Dendritic cell treated with granulocyte-macrophage colony-stimulating factor and Interleukin-4, amounts not matched to agents 40 ng/mL and 50 ng/mL, for 4 days (primary cell): ENCODE results near the gene RNF146.

Experiments used
- H3K27ac Mint-ChIP-seq: one replicate; pipeline ENCODE4 v1.8.0; 2022; ENCODE audit warnings: mild to moderate bottlenecking, mixed read lengths
- H3K27me3 Mint-ChIP-seq: one replicate; pipeline ENCODE4 v1.8.0; 2022; ENCODE audit warnings: mild to moderate bottlenecking, mixed read lengths
- H3K36me3 Mint-ChIP-seq: one replicate; pipeline ENCODE4 v1.8.0; 2022; ENCODE audit warnings: low read depth, mixed read lengths
- H3K4me1 Mint-ChIP-seq: one replicate; pipeline ENCODE4 v1.8.0; 2022; ENCODE audit warnings: low read depth, mixed read lengths
- H3K4me3 Mint-ChIP-seq: one replicate; pipeline ENCODE4 v1.8.0; 2022; ENCODE audit warnings: mild to moderate bottlenecking, moderate library complexity, mixed read lengths
- H3K9me3 Mint-ChIP-seq: one replicate; pipeline ENCODE4 v1.8.0; 2022; ENCODE audit warnings: mixed read lengths
- intact Hi-C: fragments of 100-400 bp; cut with micrococcal nuclease; formaldehyde crosslinking; loops from one replicate; pipeline ENCODE4 v1.15.0; 2022

Gene RNF146

DNA sequence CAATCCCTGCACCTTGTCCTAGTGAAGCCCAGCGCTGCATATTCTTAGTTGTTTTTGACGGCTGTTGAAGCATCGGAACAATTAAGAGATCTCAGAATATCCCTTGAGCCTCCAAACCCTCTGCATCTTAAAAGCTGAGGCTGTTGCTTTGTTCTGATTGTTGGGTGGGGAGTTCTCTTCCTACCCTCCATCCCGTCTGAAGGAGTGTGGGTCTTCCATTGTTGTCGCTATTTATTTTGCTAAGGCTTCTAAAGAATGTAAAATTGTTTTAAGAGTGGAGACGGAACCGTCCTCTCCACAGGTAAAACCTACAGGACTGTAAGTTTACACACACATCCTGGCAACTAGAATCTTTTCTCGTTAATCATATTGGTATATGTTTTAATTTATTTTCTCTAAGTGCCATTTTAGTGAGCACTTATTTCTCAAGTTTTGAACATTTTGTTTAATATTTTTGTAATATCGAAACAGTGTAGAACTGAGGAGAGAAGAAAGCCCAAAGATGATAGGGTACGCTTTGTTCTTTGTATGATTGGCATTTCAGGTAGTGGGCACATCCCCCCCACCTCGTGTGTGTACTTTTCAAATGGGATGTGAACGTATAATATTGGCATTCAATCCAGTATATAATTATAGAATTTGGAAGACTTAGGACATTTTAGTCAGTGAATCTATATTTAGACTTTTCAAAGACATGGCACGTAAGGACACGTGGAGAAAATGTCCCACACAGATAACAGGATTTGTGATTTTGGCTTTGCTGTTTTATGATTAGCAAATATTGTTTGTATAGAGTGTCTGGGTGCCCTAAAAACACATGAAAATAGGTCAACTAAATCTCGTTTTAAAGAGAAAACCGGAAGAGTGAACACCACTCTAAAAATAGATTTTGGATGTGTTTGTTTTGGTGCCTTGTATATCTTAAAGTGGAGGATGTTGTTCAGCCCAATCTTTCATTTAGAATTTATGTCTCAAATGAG, 1.3 kb downstream of the RNF146 start:
- peaks cover 22% of the 10 kb centered on the region for H3K36me3 Mint-ChIP-seq
- H3K4me1 Mint-ChIP-seq: peaks cover 32% of the 10 kb centered on the region
- H3K27me3 Mint-ChIP-seq: no peaks in the 10 kb centered on the region
- no peaks in the 10 kb centered on the region for H3K9me3 Mint-ChIP-seq
- H3K4me3 Mint-ChIP-seq: peak overlapping the region; percentile 100
- intact Hi-C loops: loop anchor here (2.0 to 10.0 kb wide), 4 partner anchors 61 to 923 kb away; partner anchors contain the start of genes CENPW and ECHDC1
- peak overlapping the region; percentile 98 for H3K27ac Mint-ChIP-seq

DNA sequence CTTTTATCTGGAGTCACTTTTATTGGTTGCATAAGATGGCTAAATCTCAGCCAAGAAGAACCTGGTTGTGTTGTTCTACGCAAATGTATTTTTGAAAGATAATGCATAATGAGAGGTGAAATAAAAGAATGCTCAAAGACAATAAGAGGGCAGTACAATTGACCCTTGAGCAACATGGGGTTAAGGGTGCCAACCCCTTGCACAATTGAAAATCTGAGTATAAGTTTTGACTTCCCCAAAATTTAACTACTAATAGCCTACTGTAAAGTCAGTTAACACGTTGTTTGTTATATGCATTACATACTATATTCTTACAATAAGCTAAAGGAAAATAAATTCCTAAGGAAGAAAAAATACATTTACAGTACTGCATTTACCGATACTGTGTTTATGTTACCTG, 5.9 kb downstream of the RNF146 start:
- Mint-ChIP-seq H3K4me1 (peaks cover 44% of the 10 kb centered on the region), H3K36me3 (peaks cover 8% of the 10 kb centered on the region), H3K27me3 (no peaks in the 10 kb centered on the region), H3K4me3 (no peak overlapping the region), H3K27ac (no peak overlapping the region), H3K9me3 (no peaks in the 10 kb centered on the region)
- intact Hi-C loops: no loop called here

DNA sequence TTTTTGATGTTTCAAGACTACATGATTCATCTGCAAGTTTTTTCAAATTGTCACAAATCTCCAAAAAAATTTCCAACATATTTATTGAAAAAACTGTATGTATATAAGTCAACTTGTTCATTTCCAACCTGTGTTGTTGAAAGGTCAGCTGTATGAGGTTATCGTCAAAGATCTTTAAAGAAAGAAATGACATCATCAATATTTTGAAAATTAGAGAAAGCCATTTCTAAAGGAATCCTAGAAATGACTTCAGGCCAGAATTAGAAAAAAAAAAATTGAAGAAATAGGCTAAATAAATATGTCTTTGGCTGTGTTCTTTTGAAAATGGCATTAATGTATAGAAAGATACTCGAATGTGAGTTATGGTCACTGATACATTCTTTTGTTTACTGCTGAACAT, 6.8 kb downstream of the RNF146 start:
- Mint-ChIP-seq H3K9me3 (no peaks in the 10 kb centered on the region), H3K36me3 (peaks cover 6% of the 10 kb centered on the region), H3K4me1 (peaks cover 37% of the 10 kb centered on the region), H3K27me3 (no peaks in the 10 kb centered on the region), H3K27ac (no peak overlapping the region), H3K4me3 (no peak overlapping the region)
- intact Hi-C loops: no loop called here

DNA sequence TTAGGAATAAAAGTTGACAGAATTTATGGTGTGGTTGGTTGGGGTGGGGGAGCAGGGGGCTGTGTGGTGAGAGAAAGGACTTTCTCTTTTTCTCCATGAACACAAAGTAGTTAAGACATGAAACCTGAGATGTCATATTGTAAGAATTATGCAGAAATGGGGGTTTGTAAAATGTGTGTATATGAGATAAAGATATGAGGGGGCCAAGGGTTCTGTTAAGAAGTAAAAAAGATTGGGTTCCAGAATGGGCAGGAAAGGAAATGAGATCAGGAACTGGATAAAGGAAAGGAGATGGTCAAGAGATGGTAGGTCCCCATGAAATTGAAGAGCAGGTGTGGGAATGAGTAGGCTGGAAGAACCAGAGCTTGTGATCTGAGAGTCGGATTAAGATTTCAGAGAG, 9.7 kb downstream of the RNF146 start:
- H3K4me3 Mint-ChIP-seq: no peak overlapping the region
- peaks cover 31% of the 10 kb centered on the region for H3K4me1 Mint-ChIP-seq
- no peaks in the 10 kb centered on the region for H3K27me3 Mint-ChIP-seq
- no peaks in the 10 kb centered on the region for H3K9me3 Mint-ChIP-seq
- intact Hi-C loops: loop anchor here (5.0 kb wide), 1 partner anchor 79 kb away; no protein-coding TSS in a partner anchor
- peaks cover 4% of the 10 kb centered on the region for H3K36me3 Mint-ChIP-seq
- H3K27ac Mint-ChIP-seq: no peak overlapping the region

DNA sequence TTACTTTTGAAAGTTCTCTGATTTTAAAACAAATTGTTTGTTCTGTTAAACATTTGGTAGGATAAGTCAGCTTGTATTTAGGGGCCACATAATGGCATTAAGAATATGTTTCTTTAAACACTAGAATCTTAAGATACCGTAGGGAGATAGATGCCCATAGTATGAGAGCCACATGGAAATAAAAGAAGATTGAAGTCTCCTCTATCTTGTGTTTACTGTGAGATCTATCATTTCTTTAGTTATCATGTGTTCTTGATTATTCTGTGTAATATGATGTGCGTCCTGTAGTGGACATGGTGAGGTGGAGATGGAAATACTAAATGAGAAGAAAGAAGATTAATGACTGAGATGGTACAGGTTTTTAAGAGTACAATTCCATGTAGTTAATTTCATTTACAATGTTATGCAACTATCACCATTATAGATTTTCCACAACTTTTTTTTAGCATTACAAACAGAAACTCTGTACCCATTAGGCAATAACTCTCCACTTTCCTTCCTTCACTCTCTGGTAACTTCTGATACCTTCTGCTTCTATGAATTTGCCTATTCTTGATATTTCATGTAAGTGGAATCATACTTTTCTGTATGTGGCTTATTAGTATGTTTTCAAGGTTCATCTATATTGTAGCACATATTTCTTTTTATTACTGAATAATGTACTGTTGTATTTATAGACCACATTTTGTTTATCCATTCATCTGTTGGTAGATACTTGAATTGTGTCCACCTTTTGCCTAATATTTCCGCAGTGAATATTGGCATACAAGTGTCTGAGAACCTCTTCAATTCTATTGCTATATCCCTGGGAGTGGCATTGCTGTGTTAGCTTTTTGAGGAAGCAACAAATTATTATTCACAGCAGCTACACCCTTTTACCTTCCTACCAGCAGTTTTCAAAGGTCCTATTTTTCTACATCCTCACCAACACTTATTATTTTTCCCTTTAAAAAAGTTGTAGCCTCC, 11.5 kb downstream of the RNF146 start:
- intact Hi-C loops: loop anchor here (5.0 kb wide), 1 partner anchor 81 kb away; no protein-coding TSS in a partner anchor
- no peak overlapping the region for H3K27ac Mint-ChIP-seq
- H3K27me3 Mint-ChIP-seq: no peaks in the 10 kb centered on the region
- peaks cover 25% of the 10 kb centered on the region for H3K4me1 Mint-ChIP-seq
- no peaks in the 10 kb centered on the region for H3K9me3 Mint-ChIP-seq
- H3K4me3 Mint-ChIP-seq: no peak overlapping the region
- H3K36me3 Mint-ChIP-seq: peaks cover 22% of the 10 kb centered on the region

DNA sequence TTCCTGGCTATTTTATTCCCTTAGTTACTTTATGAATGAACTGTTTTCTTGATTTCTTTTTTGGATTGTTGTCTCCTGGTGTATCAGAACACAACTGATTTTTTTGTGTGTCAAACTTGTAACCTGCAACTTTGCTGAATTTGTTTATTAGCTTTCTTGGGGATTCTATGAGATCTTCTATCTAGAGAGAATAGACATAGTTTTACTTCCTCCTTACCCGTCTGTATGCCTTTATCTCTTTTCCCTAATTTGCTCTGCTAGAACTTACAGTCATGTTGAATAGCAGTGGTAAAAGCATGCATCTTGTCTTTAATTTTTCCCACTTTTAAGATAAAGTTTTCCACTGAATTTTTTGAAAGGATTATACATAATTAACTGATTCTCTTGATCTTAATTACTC, 13.2 kb downstream of the RNF146 start:
- intact Hi-C loops: loop anchor here (5.0 kb wide), 1 partner anchor 83 kb away; no protein-coding TSS in a partner anchor
- peaks cover 37% of the 10 kb centered on the region for H3K36me3 Mint-ChIP-seq
- no peaks in the 10 kb centered on the region for H3K9me3 Mint-ChIP-seq
- H3K4me3 Mint-ChIP-seq: no peak overlapping the region
- H3K27ac Mint-ChIP-seq: peak overlapping the region; percentile 33
- H3K4me1 Mint-ChIP-seq: peaks cover 11% of the 10 kb centered on the region
- H3K27me3 Mint-ChIP-seq: no peaks in the 10 kb centered on the region

DNA sequence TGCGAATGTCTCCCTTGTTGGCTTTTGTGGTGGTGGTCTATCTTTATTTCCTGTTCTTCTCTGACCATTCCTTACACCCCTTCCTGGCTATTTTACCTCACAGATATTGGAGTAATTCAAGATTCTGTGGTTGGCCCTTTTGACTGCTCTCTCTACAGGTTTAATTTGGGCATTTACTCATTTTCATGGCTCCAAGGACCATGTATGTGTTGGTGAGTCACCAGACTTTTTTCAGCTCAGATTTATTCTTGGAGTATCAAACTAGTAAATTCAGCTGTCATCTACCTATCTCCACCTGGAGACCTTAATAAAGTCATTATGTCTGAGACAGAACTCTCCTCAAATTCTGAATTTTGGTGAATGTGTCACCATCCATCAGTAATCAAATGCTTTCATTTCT, 15.5 kb downstream of the RNF146 start:
- H3K36me3 Mint-ChIP-seq: peaks cover 59% of the 10 kb centered on the region
- no peak overlapping the region for H3K27ac Mint-ChIP-seq
- peaks cover 8% of the 10 kb centered on the region for H3K4me1 Mint-ChIP-seq
- H3K9me3 Mint-ChIP-seq: no peaks in the 10 kb centered on the region
- no peaks in the 10 kb centered on the region for H3K27me3 Mint-ChIP-seq
- intact Hi-C loops: no loop called here
- no peak overlapping the region for H3K4me3 Mint-ChIP-seq

DNA sequence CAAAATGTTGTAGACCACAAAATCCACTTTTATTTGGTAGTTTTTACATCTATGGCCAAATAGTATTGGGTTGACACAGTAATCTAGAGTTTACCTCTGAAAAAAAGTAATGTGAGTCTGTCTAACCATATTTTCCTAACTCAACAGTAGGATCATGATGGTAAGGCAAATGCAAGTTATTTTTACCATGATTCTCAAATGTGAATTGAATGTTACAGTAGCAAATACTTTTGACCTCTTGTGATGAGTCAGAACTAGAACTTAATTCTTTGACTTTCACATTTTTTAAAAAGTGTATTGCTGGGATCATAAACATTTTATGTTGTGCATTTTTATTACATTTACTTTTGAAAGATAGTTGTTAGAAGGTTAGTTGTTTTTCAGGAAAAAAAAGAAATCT, 22.0 kb downstream of the RNF146 start:
- H3K36me3 Mint-ChIP-seq: peaks cover 72% of the 10 kb centered on the region

DNA sequence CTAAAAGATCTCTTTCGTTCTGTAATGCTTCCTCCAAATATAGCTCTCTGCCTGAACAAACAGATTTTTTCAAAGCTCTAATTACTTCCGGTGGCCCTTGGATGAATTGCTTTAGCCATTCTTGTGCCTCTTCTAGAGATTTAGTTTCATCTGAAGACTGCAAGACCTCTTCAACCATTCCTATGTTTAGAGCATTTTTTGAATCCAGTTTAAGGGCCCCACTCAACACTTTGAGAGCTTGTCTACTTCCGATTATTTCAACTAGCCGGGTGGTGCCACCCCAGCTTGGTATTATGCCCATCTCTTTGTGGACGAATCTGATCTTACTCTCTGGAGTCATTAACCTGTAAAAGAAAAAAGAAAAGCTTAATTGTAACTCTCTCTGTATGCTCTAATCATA, 23.3 kb downstream of the RNF146 start:
- no peaks in the 10 kb centered on the region for H3K9me3 Mint-ChIP-seq
- H3K27ac Mint-ChIP-seq: no peak overlapping the region
- no peak overlapping the region for H3K4me3 Mint-ChIP-seq
- H3K27me3 Mint-ChIP-seq: no peaks in the 10 kb centered on the region
- intact Hi-C loops: no loop called here
- H3K4me1 Mint-ChIP-seq: peaks cover 10% of the 10 kb centered on the region
- H3K36me3 Mint-ChIP-seq: peaks cover 72% of the 10 kb centered on the region

More for the DNA sequence above, 22.0 kb downstream of the RNF146 start:
- Mint-ChIP-seq H3K27ac (no peak overlapping the region), H3K27me3 (no peaks in the 10 kb centered on the region), H3K4me1 (peaks cover 10% of the 10 kb centered on the region), H3K9me3 (no peaks in the 10 kb centered on the region), H3K4me3 (no peak overlapping the region)
- intact Hi-C loops: no loop called here

DNA sequence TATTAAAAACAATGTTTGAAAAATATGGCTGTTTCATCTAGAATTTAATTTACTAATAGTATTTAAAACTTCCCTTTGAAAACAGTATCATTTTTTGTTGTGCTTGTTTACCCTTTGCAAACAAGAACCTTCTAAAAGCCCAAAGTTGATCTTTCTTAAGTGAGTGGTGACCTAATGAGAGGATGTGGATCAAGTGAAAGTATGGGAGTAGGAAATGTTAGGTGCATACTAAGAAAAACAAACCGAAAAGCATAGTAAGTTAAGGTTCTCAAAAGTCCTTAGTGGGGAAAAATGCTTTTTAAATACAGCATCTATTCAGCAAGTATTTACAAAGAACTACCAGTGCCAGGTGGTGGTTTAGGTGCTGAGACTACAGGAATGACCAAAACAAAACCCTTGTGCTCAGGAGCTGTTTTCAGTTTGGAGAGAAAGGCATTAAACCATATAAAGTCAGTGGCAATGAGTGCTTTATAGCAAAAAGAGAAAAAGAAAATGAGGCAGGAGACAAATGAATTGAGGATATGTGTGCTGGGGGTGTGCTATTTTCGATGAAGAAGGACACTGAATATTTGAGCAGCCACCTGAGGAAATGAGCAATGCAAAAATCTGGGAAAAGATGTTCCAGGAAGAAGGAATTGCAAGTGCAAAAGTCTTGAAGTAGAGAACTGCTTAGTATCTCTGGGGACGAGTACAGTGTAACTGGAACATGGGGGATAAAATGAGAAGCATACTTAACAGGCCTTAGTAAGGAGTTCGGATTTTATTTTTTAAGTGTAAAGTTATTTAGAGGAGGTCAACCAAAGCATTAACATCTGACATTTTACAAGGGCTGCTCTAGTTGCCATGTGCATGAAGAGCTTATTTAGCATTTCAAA, 24.0 kb downstream of the RNF146 start:
- Mint-ChIP-seq H3K27me3 (no peaks in the 10 kb centered on the region), H3K4me1 (peaks cover 10% of the 10 kb centered on the region), H3K36me3 (peaks cover 69% of the 10 kb centered on the region), H3K9me3 (no peaks in the 10 kb centered on the region), H3K27ac (no peak overlapping the region), H3K4me3 (no peak overlapping the region)
- intact Hi-C loops: no loop called here

DNA sequence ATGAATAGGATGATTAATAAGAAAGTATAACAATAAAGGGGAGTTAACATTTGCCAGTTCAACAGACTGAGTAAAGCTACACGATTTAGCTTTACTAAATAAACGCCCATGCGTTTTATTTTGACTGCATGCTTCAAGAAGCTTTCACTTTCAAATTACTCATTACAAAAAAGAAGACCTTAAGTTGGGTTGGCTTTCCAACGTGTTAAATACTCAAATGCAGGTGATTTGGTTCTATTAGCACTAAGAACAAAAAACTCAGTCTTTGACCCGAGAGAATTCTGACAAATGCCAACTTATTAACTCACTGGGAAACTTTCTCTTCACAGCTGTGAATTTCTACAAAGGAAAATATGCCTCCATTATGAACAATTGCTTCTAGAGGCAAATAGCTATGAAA, 24.8 kb downstream of the RNF146 start:
- Mint-ChIP-seq H3K4me1 (peaks cover 10% of the 10 kb centered on the region), H3K27me3 (no peaks in the 10 kb centered on the region), H3K9me3 (no peaks in the 10 kb centered on the region), H3K4me3 (no peak overlapping the region), H3K27ac (no peak overlapping the region), H3K36me3 (peaks cover 66% of the 10 kb centered on the region)
- intact Hi-C loops: no loop called here

DNA sequence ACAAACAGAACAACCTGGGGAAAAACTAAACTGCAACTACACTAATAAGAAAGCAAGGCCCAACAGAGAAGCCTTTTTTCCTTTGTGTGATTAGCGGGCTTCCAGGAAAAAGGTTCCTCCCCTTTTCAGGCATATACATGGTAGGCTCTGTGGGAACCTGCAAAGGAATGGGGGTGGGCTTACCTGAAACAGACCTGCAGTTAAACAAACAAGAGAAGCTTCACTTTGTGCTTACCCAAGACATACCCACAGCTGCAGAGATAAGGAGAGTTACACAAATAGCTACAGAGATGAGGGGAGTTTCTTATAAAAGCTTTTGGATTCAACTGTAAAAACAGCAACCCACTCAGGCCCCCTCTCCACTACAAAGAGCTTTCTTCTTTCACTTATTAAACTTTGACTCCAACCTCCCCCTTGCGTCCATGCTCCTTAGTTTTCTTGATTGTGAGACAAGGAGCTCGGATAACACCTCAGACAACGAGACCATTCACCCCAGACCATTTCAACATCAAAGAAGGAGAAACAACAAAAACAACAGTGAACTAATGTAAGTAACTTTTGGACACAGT, 30.9 kb downstream of the RNF146 start:
- Mint-ChIP-seq H3K9me3 (no peaks in the 10 kb centered on the region), H3K27me3 (no peaks in the 10 kb centered on the region), H3K36me3 (peaks cover 31% of the 10 kb centered on the region), H3K27ac (no peak overlapping the region), H3K4me3 (no peak overlapping the region), H3K4me1 (no peaks in the 10 kb centered on the region)
- intact Hi-C loops: no loop called here

DNA sequence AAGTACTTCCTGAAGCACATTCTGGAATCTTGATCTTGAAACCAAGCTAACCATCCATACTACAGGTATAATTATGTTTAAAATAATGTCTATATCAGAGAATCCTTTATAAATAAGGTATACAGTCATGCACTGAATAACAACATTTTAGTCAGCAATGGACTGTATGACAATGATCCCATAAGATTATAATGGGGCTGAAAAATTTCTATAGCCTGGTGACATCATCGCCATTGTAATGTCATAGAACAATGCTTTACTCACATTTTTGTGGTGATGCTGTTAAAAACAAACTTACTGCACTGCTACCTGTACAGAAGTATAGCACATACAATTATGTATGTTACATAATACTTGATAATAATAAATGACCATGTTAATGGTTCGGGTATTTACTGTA, 31.8 kb downstream of the RNF146 start:
- Mint-ChIP-seq H3K27me3 (no peaks in the 10 kb centered on the region), H3K27ac (no peak overlapping the region), H3K4me1 (peaks cover 3% of the 10 kb centered on the region), H3K9me3 (no peaks in the 10 kb centered on the region), H3K36me3 (peaks cover 27% of the 10 kb centered on the region), H3K4me3 (no peak overlapping the region)
- intact Hi-C loops: no loop called here
